ENCODE measurements around the gene SLC38A6. TPM values are rescaled to one million over a fixed set of nuclear protein-coding genes. Genes with fewer than 3 reads are reported as not detected.

SLC38A6 gene
- total and polyA plus RNA-seq, 2 experiments from 2014 or later = 11.9 to 23.2 TPM

- H3K4me2 ChIP-seq = no peak overlapping the region
- ATAC-seq (no peak), DNase-seq (ENCODE audit: low spot score) (no peak)
- H3K4me1 ChIP-seq (ENCODE audit: insufficient read depth) = no peaks in the 10 kb centered on the region
- no peak overlapping the region for H3K4me3 Mint-ChIP-seq
- no peaks in the 10 kb centered on the region for H3K9me3 Mint-ChIP-seq
- no peaks in the 10 kb centered on the region for H3K36me3 ChIP-seq (ENCODE audit: insufficient read depth)
- no peaks in the 10 kb centered on the region for H4K20me1 ChIP-seq (replicated peaks; ENCODE audit: insufficient read depth)
- H3K27ac ChIP-seq (ENCODE audit: low read depth) = no peak overlapping the region
- no peaks in the 10 kb centered on the region for H3K27me3 ChIP-seq (ENCODE audit: insufficient read depth)
- H3K27ac Mint-ChIP-seq = no peak overlapping the region
- H3K27me3 Mint-ChIP-seq (ENCODE audit: insufficient read depth, low read depth, poor library complexity) = no peaks in the 10 kb centered on the region
- H3F3A ChIP-seq (replicated peaks; ENCODE audit: low read depth) = no peaks in the 10 kb centered on the region
- H3K9me2 ChIP-seq (ENCODE audit: insufficient read depth) = no peaks in the 10 kb centered on the region
- TF ChIP-seq ZNF114 (CRISPR knock-in tag; IDR thresholded peaks at IDR 0.05) (no peak), STAT1 (IDR thresholded peaks at IDR 0.05; ENCODE audit: unreplicated experiment) (no peak), JUNB (IDR thresholded peaks at IDR 0.05; ENCODE audit: unreplicated experiment) (no peak), NANOG (IDR thresholded peaks at IDR 0.05; ENCODE audit: borderline replicate concordance) (no peak)
- TF ChIP-seq, protein P1, sequence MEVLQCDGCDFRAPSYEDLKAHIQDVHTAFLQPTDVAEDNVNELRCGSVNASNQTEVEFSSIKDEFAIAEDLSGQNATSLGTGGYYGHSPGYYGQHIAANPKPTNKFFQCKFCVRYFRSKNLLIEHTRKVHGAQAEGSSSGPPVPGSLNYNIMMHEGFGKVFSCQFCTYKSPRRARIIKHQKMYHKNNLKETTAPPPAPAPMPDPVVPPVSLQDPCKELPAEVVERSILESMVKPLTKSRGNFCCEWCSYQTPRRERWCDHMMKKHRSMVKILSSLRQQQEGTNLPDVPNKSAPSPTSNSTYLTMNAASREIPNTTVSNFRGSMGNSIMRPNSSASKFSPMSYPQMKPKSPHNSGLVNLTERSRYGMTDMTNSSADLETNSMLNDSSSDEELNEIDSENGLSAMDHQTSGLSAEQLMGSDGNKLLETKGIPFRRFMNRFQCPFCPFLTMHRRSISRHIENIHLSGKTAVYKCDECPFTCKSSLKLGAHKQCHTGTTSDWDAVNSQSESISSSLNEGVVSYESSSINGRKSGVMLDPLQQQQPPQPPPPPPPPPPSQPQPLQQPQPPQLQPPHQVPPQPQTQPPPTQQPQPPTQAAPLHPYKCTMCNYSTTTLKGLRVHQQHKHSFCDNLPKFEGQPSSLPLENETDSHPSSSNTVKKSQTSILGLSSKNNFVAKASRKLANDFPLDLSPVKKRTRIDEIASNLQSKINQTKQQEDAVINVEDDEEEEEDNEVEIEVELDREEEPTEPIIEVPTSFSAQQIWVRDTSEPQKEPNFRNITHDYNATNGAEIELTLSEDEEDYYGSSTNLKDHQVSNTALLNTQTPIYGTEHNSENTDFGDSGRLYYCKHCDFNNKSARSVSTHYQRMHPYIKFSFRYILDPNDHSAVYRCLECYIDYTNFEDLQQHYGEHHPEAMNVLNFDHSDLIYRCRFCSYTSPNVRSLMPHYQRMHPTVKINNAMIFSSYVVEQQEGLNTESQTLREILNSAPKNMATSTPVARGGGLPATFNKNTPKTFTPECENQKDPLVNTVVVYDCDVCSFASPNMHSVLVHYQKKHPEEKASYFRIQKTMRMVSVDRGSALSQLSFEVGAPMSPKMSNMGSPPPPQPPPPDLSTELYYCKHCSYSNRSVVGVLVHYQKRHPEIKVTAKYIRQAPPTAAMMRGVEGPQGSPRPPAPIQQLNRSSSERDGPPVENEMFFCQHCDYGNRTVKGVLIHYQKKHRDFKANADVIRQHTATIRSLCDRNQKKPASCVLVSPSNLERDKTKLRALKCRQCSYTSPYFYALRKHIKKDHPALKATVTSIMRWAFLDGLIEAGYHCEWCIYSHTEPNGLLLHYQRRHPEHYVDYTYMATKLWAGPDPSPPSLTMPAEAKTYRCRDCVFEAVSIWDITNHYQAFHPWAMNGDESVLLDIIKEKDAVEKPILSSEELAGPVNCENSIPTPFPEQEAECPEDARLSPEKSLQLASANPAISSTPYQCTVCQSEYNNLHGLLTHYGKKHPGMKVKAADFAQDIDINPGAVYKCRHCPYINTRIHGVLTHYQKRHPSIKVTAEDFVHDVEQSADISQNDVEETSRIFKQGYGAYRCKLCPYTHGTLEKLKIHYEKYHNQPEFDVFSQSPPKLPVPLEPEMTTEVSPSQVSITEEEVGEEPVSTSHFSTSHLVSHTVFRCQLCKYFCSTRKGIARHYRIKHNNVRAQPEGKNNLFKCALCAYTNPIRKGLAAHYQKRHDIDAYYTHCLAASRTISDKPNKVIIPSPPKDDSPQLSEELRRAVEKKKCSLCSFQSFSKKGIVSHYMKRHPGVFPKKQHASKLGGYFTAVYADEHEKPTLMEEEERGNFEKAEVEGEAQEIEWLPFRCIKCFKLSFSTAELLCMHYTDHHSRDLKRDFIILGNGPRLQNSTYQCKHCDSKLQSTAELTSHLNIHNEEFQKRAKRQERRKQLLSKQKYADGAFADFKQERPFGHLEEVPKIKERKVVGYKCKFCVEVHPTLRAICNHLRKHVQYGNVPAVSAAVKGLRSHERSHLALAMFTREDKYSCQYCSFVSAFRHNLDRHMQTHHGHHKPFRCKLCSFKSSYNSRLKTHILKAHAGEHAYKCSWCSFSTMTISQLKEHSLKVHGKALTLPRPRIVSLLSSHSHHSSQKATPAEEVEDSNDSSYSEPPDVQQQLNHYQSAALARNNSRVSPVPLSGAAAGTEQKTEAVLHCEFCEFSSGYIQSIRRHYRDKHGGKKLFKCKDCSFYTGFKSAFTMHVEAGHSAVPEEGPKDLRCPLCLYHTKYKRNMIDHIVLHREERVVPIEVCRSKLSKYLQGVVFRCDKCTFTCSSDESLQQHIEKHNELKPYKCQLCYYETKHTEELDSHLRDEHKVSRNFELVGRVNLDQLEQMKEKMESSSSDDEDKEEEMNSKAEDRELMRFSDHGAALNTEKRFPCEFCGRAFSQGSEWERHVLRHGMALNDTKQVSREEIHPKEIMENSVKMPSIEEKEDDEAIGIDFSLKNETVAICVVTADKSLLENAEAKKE (CRISPR knock-in tag; IDR thresholded peaks at IDR 0.05) = no peak
- TF ChIP-seq, protein P2, sequence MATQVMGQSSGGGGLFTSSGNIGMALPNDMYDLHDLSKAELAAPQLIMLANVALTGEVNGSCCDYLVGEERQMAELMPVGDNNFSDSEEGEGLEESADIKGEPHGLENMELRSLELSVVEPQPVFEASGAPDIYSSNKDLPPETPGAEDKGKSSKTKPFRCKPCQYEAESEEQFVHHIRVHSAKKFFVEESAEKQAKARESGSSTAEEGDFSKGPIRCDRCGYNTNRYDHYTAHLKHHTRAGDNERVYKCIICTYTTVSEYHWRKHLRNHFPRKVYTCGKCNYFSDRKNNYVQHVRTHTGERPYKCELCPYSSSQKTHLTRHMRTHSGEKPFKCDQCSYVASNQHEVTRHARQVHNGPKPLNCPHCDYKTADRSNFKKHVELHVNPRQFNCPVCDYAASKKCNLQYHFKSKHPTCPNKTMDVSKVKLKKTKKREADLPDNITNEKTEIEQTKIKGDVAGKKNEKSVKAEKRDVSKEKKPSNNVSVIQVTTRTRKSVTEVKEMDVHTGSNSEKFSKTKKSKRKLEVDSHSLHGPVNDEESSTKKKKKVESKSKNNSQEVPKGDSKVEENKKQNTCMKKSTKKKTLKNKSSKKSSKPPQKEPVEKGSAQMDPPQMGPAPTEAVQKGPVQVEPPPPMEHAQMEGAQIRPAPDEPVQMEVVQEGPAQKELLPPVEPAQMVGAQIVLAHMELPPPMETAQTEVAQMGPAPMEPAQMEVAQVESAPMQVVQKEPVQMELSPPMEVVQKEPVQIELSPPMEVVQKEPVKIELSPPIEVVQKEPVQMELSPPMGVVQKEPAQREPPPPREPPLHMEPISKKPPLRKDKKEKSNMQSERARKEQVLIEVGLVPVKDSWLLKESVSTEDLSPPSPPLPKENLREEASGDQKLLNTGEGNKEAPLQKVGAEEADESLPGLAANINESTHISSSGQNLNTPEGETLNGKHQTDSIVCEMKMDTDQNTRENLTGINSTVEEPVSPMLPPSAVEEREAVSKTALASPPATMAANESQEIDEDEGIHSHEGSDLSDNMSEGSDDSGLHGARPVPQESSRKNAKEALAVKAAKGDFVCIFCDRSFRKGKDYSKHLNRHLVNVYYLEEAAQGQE (IDR thresholded peaks at IDR 0.05; ENCODE audit: unreplicated experiment) = no peak
- no peaks in the 10 kb centered on the region for H3K36me3 Mint-ChIP-seq (ENCODE audit: low read depth)
- H2AFZ ChIP-seq = no peak overlapping the region
- no peak overlapping the region for H3K4me3 ChIP-seq
- H3K79me2 ChIP-seq (replicated peaks; ENCODE audit: insufficient read depth) = no peaks in the 10 kb centered on the region
- peaks cover 11% of the 10 kb centered on the region; the same call in 2 of the 3 replicates for H3K4me1 Mint-ChIP-seq
Measured at GRCh38 chr14:61042220-61042619, 61.2 kb downstream of the SLC38A6 start.
